Stimulated activated CD8-positive, alpha-beta memory T cell treated with anti-CD3 and anti-CD28 coated beads, Interleukin-2, amount 100 ng/mL, for 1 hour (primary cell): Measurements from ENCODE around the gene PSKH1.
"Not testable (repeated sequence)": the region's sequence is repeated elsewhere in the genome, so short reads cannot be mapped to it uniquely, and the experiment has no call there.

Source experiments
- DNase-seq, 2 donors: peaks; one replicate each; pipeline ENCODE4 v3.0.0-alpha.2; 2020; ENCODE audit warnings: low read depth in 2 of 2

PSKH1 gene

GRCh38 chr16:67886387-67886786 is 6.7 kb upstream of the PSKH1 start:
- DNase-seq: no peak

GRCh38 chr16:67888331-67888730 is 4.7 kb upstream of the PSKH1 start:
- no peak for DNase-seq

GRCh38 chr16:67892375-67892774 is 679 bp upstream of the PSKH1 start:
- no peak for DNase-seq

GRCh38 chr16:67893743-67894399 is 817 bp downstream of the PSKH1 start:
- DNase-seq: no peak

GRCh38 chr16:67897231-67897630 is 4.2 kb downstream of the PSKH1 start:
- no peak for DNase-seq

GRCh38 chr16:67901734-67902133 is 8.7 kb downstream of the PSKH1 start:
- no peak for DNase-seq

GRCh38 chr16:67902831-67903230 is 9.8 kb downstream of the PSKH1 start:
- no peak for DNase-seq

- DNase-seq: no peak
Observed at GRCh38 chr16:67907397-67908180, 14.5 kb downstream of the PSKH1 start.

- no peak for DNase-seq
Observed at GRCh38 chr16:67909056-67909742, 16.1 kb downstream of the PSKH1 start.

GRCh38 chr16:67910158-67910557 is 17.1 kb downstream of the PSKH1 start:
- no peak for DNase-seq

- no peak for DNase-seq
Observed at GRCh38 chr16:67914758-67915495, 21.9 kb downstream of the PSKH1 start.

GRCh38 chr16:67915496-67915769 is 22.4 kb downstream of the PSKH1 start:
- not testable (repeated sequence) for DNase-seq

GRCh38 chr16:67915831-67916723 is 23.0 kb downstream of the PSKH1 start:
- no peak for DNase-seq

- DNase-seq: no peak
Observed at GRCh38 chr16:67917140-67917851, 24.2 kb downstream of the PSKH1 start.

- DNase-seq: no peak
Observed at GRCh38 chr16:67917852-67918236, 24.8 kb downstream of the PSKH1 start.

GRCh38 chr16:67919622-67920221 is 26.7 kb downstream of the PSKH1 start:
- DNase-seq: no peak

GRCh38 chr16:67922221-67922620 is 29.2 kb downstream of the PSKH1 start:
- DNase-seq: no peak

GRCh38 chr16:67922740-67923139 is 29.7 kb downstream of the PSKH1 start:
- DNase-seq: no peak

- DNase-seq: no peak
Observed at GRCh38 chr16:67923414-67924116, 30.5 kb downstream of the PSKH1 start.
